ENCODE measurements around the gene AIPL1.

The AIPL1 gene

DNA sequence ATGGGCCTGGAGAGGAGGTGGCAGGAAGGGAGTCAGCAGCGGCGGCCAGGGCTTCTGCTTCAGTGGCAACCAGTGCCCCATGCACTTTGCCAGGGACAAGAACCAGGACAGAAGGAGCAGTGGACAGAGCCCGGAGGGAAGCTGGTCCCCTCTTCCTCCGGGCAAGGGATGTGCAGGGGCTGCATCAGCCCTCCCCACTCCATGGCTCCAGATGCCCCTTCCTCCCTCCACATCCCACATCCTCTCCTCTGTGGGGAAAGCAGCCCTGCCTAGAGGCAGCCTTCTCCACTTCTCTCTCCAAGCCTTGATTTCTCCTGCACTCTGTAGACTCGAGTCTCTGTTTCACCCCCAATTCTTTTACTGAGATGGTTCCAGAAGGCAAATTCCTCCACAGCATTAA is 50.4 kb downstream of the AIPL1 start:
- Histone ChIP-seq H3F3A (ENCODE audit: insufficient read depth) (no peaks in the 10 kb centered on the region), H3K36me3 (ENCODE audit: low read length) (no peaks in the 10 kb centered on the region), H2AFZ (ENCODE audit: low read depth, low read length, severe bottlenecking) (no peak overlapping the region), H3K79me2 (ENCODE audit: insufficient read depth, low read length) (no peaks in the 10 kb centered on the region), H3K27ac (ENCODE audit: low read depth, low read length) (no peak overlapping the region), H3K4me3 (ENCODE audit: insufficient read depth, low read length, poor library complexity, severe bottlenecking) (no peak overlapping the region), H3K27me3 (ENCODE audit: low read length) (no peaks in the 10 kb centered on the region), H3K9me2 (replicated peaks; ENCODE audit: insufficient read depth, low read length) (no peaks in the 10 kb centered on the region), H3K9ac (ENCODE audit: low read length) (no peak overlapping the region), H4K20me1 (ENCODE audit: low read depth, low read length) (no peaks in the 10 kb centered on the region), H3K4me2 (ENCODE audit: low read depth, low read length, poor library complexity, severe bottlenecking) (no peak overlapping the region), H3K9me3 (ENCODE audit: insufficient read depth, low read length) (no peaks in the 10 kb centered on the region)
- TF ChIP-seq EZH2phosphoT487 (conservative IDR thresholded peaks at IDR 0.05; ENCODE audit: low read length) = no peak
- TF ChIP-seq, protein P1, sequence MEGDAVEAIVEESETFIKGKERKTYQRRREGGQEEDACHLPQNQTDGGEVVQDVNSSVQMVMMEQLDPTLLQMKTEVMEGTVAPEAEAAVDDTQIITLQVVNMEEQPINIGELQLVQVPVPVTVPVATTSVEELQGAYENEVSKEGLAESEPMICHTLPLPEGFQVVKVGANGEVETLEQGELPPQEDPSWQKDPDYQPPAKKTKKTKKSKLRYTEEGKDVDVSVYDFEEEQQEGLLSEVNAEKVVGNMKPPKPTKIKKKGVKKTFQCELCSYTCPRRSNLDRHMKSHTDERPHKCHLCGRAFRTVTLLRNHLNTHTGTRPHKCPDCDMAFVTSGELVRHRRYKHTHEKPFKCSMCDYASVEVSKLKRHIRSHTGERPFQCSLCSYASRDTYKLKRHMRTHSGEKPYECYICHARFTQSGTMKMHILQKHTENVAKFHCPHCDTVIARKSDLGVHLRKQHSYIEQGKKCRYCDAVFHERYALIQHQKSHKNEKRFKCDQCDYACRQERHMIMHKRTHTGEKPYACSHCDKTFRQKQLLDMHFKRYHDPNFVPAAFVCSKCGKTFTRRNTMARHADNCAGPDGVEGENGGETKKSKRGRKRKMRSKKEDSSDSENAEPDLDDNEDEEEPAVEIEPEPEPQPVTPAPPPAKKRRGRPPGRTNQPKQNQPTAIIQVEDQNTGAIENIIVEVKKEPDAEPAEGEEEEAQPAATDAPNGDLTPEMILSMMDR (IDR thresholded peaks at IDR 0.05; ENCODE audit: insufficient read depth, low read length, poor library complexity, severe bottlenecking) = no peak

DNA sequence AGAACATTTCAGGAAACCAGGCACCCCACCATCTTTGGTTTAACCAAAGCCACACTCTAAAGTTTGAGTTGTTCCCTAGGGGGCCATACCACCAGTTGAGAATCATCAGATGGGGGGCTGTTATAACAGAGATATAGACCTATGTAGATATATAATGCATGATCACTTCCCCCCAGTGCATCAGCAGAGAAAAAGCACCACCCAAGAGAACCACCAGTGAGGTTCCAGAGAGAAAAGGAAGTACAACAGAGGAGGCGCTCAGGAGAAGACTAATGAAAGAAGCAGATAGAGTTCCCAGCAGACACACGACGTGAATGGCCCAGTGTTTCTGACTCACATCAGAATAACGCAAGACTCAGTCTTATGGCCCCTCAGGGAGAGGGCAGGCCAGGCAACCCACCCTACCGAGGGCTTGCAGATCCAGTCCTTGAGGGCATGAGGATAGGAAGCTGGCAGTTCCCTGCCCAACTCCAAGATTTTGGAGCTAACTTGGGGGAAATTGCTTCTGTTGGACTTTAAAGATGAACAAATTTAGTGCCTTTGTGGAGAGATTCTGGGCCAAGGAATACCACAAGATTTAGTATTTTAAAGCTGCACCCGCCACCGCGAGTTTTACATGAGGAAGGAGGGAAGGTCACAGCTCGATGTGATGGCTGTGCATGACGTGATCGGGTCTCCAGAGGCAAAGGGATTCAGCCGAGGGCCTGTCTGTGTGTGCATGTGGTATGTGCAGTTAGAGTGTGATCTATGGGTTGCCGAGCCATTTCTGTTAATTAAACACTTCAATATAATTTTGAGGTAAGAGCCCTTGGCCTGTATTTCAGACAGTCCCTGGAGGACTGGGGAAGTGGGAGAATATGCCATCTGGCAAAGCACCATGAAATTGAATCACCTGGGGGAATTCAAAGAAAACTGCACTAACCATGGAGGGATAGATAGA is 53.1 kb downstream of the AIPL1 start:
- no peak overlapping the region for H2AFZ ChIP-seq (ENCODE audit: low read depth, low read length, severe bottlenecking)
- H3F3A ChIP-seq (ENCODE audit: insufficient read depth) = no peaks in the 10 kb centered on the region
- no peak overlapping the region for H3K4me2 ChIP-seq (ENCODE audit: low read depth, low read length, poor library complexity, severe bottlenecking)
- no peaks in the 10 kb centered on the region for H4K20me1 ChIP-seq (ENCODE audit: low read depth, low read length)
- H3K9me2 ChIP-seq (replicated peaks; ENCODE audit: insufficient read depth, low read length) = no peaks in the 10 kb centered on the region
- no peaks in the 10 kb centered on the region; the same call in 1 of the 2 replicates for H3K9me3 ChIP-seq (ENCODE audit: insufficient read depth, low read length)
- H3K79me2 ChIP-seq (ENCODE audit: insufficient read depth, low read length) = no peaks in the 10 kb centered on the region
- H3K27ac ChIP-seq (ENCODE audit: low read depth, low read length) = no peak overlapping the region
- no peak overlapping the region for H3K9ac ChIP-seq (ENCODE audit: low read length)
- no peak for TF ChIP-seq EZH2phosphoT487 (conservative IDR thresholded peaks at IDR 0.05; ENCODE audit: low read length)
- no peaks in the 10 kb centered on the region; the same call in 1 of the 2 replicates for H3K27me3 ChIP-seq (ENCODE audit: low read length)
- no peaks in the 10 kb centered on the region for H3K36me3 ChIP-seq (ENCODE audit: low read length)
- no peak overlapping the region for H3K4me3 ChIP-seq (ENCODE audit: insufficient read depth, low read length, poor library complexity, severe bottlenecking)

DNA sequence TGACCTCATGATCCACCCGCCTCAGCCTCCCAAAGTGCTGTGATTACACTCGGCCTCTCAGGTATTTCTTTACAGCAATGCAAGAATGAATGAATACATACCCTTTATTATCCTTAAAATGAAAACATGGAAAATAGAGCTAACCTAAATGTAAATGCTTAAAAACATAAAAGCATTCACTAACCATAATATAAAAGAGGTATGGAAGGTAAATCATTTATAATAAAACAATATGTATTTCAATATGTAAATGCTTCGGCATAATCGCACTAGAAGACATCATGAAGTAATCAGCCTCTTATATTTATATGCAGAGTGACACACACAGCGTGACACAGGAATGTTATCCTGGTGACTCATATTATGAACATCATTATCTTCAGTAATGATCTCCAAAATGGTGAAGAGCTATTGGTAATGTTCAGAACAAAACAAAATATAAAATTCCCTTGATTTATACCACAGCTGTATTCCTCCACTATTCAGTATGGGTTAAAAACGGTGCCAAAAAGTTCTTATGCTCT is 53.9 kb downstream of the AIPL1 start:
- Histone ChIP-seq H3K4me3 (ENCODE audit: insufficient read depth, low read length, poor library complexity, severe bottlenecking) (no peak overlapping the region), H3K9me2 (replicated peaks; ENCODE audit: insufficient read depth, low read length) (no peaks in the 10 kb centered on the region), H4K20me1 (ENCODE audit: low read depth, low read length) (no peaks in the 10 kb centered on the region), H3K27ac (ENCODE audit: low read depth, low read length) (no peak overlapping the region), H3K9me3 (ENCODE audit: insufficient read depth, low read length) (no peaks in the 10 kb centered on the region; the same call in 1 of the 2 replicates), H3K36me3 (ENCODE audit: low read length) (no peaks in the 10 kb centered on the region), H2AFZ (ENCODE audit: low read depth, low read length, severe bottlenecking) (no peak overlapping the region), H3K79me2 (ENCODE audit: insufficient read depth, low read length) (no peaks in the 10 kb centered on the region), H3F3A (ENCODE audit: insufficient read depth) (no peaks in the 10 kb centered on the region), H3K27me3 (ENCODE audit: low read length) (no peaks in the 10 kb centered on the region; the same call in 1 of the 2 replicates), H3K9ac (ENCODE audit: low read length) (no peak overlapping the region), H3K4me2 (ENCODE audit: low read depth, low read length, poor library complexity, severe bottlenecking) (no peak overlapping the region)
- TF ChIP-seq EZH2phosphoT487 (conservative IDR thresholded peaks at IDR 0.05; ENCODE audit: low read length) = no peak
- TF ChIP-seq, protein P1 (IDR thresholded peaks at IDR 0.05; ENCODE audit: insufficient read depth, low read length, poor library complexity, severe bottlenecking) = no peak

DNA sequence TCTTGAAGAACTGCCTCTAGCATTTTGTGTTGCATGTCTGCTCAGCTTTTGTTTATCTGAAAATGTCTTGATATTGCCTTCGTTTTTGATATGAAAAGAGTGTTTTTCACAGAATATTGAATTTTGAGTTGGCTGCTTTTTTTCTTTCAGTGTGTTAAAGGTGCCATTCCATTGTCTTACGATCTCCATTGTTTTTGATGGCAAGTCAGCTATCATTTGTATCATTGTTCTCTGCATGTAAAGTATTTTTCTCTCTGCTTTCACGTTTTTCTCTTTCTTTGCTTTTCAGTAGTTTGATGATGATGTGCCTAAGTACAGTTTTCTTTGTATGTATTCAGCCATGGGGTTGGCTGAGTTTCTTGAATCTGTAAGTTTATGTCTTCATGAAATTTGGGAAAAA is 57.0 kb downstream of the AIPL1 start:
- H3K9me2 ChIP-seq (replicated peaks; ENCODE audit: insufficient read depth, low read length) = no peaks in the 10 kb centered on the region
- no peak overlapping the region for H3K4me3 ChIP-seq (ENCODE audit: insufficient read depth, low read length, poor library complexity, severe bottlenecking)
- no peak overlapping the region for H3K9ac ChIP-seq (ENCODE audit: low read length)
- no peaks in the 10 kb centered on the region for H3K36me3 ChIP-seq (ENCODE audit: low read length)
- TF ChIP-seq, protein P1 (IDR thresholded peaks at IDR 0.05; ENCODE audit: insufficient read depth, low read length, poor library complexity, severe bottlenecking) = no peak
- no peak for TF ChIP-seq EZH2phosphoT487 (conservative IDR thresholded peaks at IDR 0.05; ENCODE audit: low read length)
- no peak overlapping the region for H3K4me2 ChIP-seq (ENCODE audit: low read depth, low read length, poor library complexity, severe bottlenecking)
- H4K20me1 ChIP-seq (ENCODE audit: low read depth, low read length) = no peaks in the 10 kb centered on the region
- no peak overlapping the region for H3K27ac ChIP-seq (ENCODE audit: low read depth, low read length)
- no peak overlapping the region for H2AFZ ChIP-seq (ENCODE audit: low read depth, low read length, severe bottlenecking)
- no peaks in the 10 kb centered on the region for H3F3A ChIP-seq (ENCODE audit: insufficient read depth)
- H3K79me2 ChIP-seq (ENCODE audit: insufficient read depth, low read length) = no peaks in the 10 kb centered on the region
- H3K9me3 ChIP-seq (ENCODE audit: insufficient read depth, low read length) = no peaks in the 10 kb centered on the region; the same call in 1 of the 2 replicates
- H3K27me3 ChIP-seq (ENCODE audit: low read length) = no peaks in the 10 kb centered on the region; the same call in 1 of the 2 replicates
